Esophagus muscularis mucosa (tissue), 4 donors: ENCODE data around the gene OR4E2. TPM values are rescaled to one million over a fixed set of nuclear protein-coding genes. Genes with fewer than 3 reads are reported as not detected.
"Not testable (repeated sequence)": the region's sequence is repeated elsewhere in the genome, so short reads cannot be mapped to it uniquely, and the experiment has no call there.

Experiments used
- DNase-seq: peaks from one replicate; pipeline ENCODE4 v3.0.0-alpha.2; 2017; ENCODE audit errors: extremely low spot score
- H3K27ac ChIP-seq, 4 donors: fragments of 200-600 bp; sonication (generic); replicated peaks in 1 of 4; 1 replicate in 3 of 4; 2 replicates in 1 of 4; pipeline ENCODE4 v1.5.1; 2016 to 2019; ENCODE audit warnings: mild to moderate bottlenecking in 1 of 4
- H3K27me3 ChIP-seq, 4 donors: fragments of 200-600 bp; sonication (generic); one replicate each; pipeline versions ENCODE4 v1.5.1 to v1.6.0; 2016 to 2019
- H3K36me3 ChIP-seq, 4 donors: fragments of 200-600 bp; sonication (generic); one replicate each; pipeline ENCODE4 v1.5.1; 2016 to 2019
- H3K4me1 ChIP-seq, 4 donors: fragments of 200-600 bp; sonication (generic); one replicate each; pipeline ENCODE4 v1.5.1; 2016 to 2019
- H3K4me3 ChIP-seq, 4 donors: fragments of 200-600 bp; sonication (generic); 1 replicate in 2 of 4; 2 replicates in 2 of 4; pipeline ENCODE4 v1.5.1; 2016 to 2019; ENCODE audit warnings: mild to moderate bottlenecking in 4 of 4, moderate library complexity in 1 of 4
- H3K9me3 ChIP-seq, 4 donors: fragments of 200-600 bp; sonication (generic); 1 replicate in 3 of 4; 2 replicates in 1 of 4; pipeline ENCODE4 v1.5.1; 2016 to 2019
- CTCF ChIP-seq, 3 experiments: fragments of 200-600 bp in 2 of 3; fragments of 450-650 bp in 1 of 3; sonication (generic) in 2 of 3; IDR thresholded peaks; one replicate each; pipeline ENCODE4 v1.5.1; 2017 to 2019; ENCODE audit warnings: antibody characterized with exemption in 3 of 3, mild to moderate bottlenecking in 2 of 3, moderate library complexity in 1 of 3
- EP300 ChIP-seq: sonication (generic); formaldehyde crosslinking; IDR thresholded peaks from one replicate; pipeline ENCODE4 v1.6.1; 2017; ENCODE audit warnings: antibody characterized with exemption
- POLR2A ChIP-seq: fragments of 450-650 bp; IDR thresholded peaks from one replicate; pipeline ENCODE4 v1.6.1; 2017; ENCODE audit warnings: antibody characterized with exemption, moderate library complexity, mild to moderate bottlenecking, low read depth
- POLR2AphosphoS5 ChIP-seq, 2 donors: sonication (generic); formaldehyde crosslinking; IDR thresholded peaks; one replicate each; pipeline ENCODE4 v1.6.1; 2017; ENCODE audit warnings: antibody characterized with exemption in 2 of 2
- WGBS: methylation state at CpG from one replicate; pipeline ENCODE4 v1.1.5; 2018; 5-methylcytosine and 5-hydroxymethylcytosine counted together
- intact Hi-C: fragments of 100-400 bp; cut with DNase I; formaldehyde crosslinking; loops from one replicate; pipeline ENCODE4 v1.15.1; 2023
- total RNA-seq, 4 donors: library from RNA; depleted of rRNA; stranded (reverse); fragments of >200 nt; gene quantifications; one replicate each; pipeline versions ENCODE4 v1.1.0 to v1.2.1, GENCODE V29; 2016

Gene OR4E2
- total RNA-seq, 4 donors from 2014 or later = not detected

- Histone ChIP-seq H3K9me3 (peaks cover 0 to 16% (median 4%) of the 10 kb centered on the region in 4 donors), H3K27ac (no peak overlapping the region), H3K36me3 (no peaks in the 10 kb centered on the region), H3K4me1 (no peaks in the 10 kb centered on the region), H3K27me3 (no peaks in the 10 kb centered on the region), H3K4me3 (no peak overlapping the region)
- DNase-seq = no peak
- intact Hi-C loops = no loop called here
- 82% methylated on average over 4 of the region's 4 CpGs for WGBS
- TF ChIP-seq POLR2AphosphoS5 (IDR thresholded peaks at IDR 0.05) (no peak), CTCF (IDR thresholded peaks at IDR 0.05) (no peak), EP300 (no peak), POLR2A (no peak)
Measured at GRCh38 chr14:21675566-21675965, 21.9 kb downstream of the OR4E2 start.

- TF ChIP-seq CTCF (IDR thresholded peaks at IDR 0.05) (no peak), POLR2AphosphoS5 (IDR thresholded peaks at IDR 0.05) (no peak), POLR2A (no peak), EP300 (no peak)
- Histone ChIP-seq H3K27me3 (no peaks in the 10 kb centered on the region), H3K4me3 (no peak overlapping the region), H3K9me3 (peaks cover 0 to 14% (median 4%) of the 10 kb centered on the region in 4 donors), H3K27ac (no peak overlapping the region), H3K4me1 (no peaks in the 10 kb centered on the region), H3K36me3 (no peaks in the 10 kb centered on the region)
- intact Hi-C loops = no loop called here
- WGBS = 74% methylated on average over 2 of the region's 2 CpGs
- DNase-seq = no peak
Measured at GRCh38 chr14:21680072-21680471, 26.4 kb downstream of the OR4E2 start.

GRCh38 chr14:21686468-21686867 lies 32.8 kb downstream of the OR4E2 start:
- Histone ChIP-seq H3K36me3 (no peaks in the 10 kb centered on the region), H3K4me3 (no peak overlapping the region), H3K27ac (no peak overlapping the region), H3K9me3 (peaks cover 0 to 6% (median 0%) of the 10 kb centered on the region in 4 donors), H3K4me1 (no peaks in the 10 kb centered on the region), H3K27me3 (no peaks in the 10 kb centered on the region)
- WGBS = 89% methylated on average over 2 of the region's 2 CpGs
- no peak for DNase-seq
- intact Hi-C loops = no loop called here
- TF ChIP-seq POLR2A = no peak

- Histone ChIP-seq H3K4me3 (no peak overlapping the region), H3K36me3 (no peaks in the 10 kb centered on the region), H3K27ac (no peak overlapping the region), H3K4me1 (no peaks in the 10 kb centered on the region), H3K27me3 (no peaks in the 10 kb centered on the region), H3K9me3 (no peaks in the 10 kb centered on the region)
- intact Hi-C loops = no loop called here
- TF ChIP-seq POLR2A = no peak
- no peak for TF ChIP-seq POLR2AphosphoS5 (IDR thresholded peaks at IDR 0.05)
- TF ChIP-seq EP300 = no peak
- no peak for TF ChIP-seq CTCF (IDR thresholded peaks at IDR 0.05)
- DNase-seq = no peak
Measured at GRCh38 chr14:21694425-21694824, 40.8 kb downstream of the OR4E2 start.

GRCh38 chr14:21697662-21698061 lies 44.0 kb downstream of the OR4E2 start:
- DNase-seq, H3K4me3 ChIP-seq, intact Hi-C loops, H3K36me3 ChIP-seq, H3K27ac ChIP-seq, H3K27me3 ChIP-seq, H3K4me1 ChIP-seq, H3K9me3 ChIP-seq: not testable (repeated sequence)
- WGBS = 92% methylated on average over 12 of the region's 33 CpGs

GRCh38 chr14:21698538-21698937 lies 44.9 kb downstream of the OR4E2 start:
- intact Hi-C loops, H3K36me3 ChIP-seq, DNase-seq, H3K4me1 ChIP-seq, H3K9me3 ChIP-seq, H3K27ac ChIP-seq, H3K4me3 ChIP-seq, H3K27me3 ChIP-seq: not testable (repeated sequence)
- 48% methylated on average over 3 of the region's 3 CpGs for WGBS
